ENCODE data around the gene CPNE4. TPM values are rescaled to one million over a fixed set of nuclear protein-coding genes. Genes with fewer than 3 reads are reported as not detected.

Gene CPNE4
- total RNA-seq, 2 experiments from 2014 or later = not detected

DNA sequence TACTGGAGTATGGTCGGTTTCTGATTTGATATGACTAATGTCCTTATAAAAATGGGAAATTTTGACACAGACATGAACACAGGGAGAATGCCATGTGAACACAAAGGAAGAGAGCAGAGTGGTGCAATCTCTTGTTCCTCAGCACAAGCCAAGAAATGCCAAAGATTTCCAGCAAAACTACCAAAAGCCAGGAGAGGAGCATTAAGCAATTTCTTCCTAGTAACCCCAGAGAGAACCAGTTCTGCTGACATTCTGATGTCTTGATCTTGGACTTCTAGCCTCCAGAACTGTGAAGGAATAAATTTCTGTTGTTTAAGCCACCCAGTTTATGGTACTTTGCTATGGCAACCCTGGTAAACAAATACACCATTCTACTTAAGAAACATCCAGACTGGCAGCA is 304.2 kb downstream of the CPNE4 start:
- intact Hi-C loops (cut with DNase I, micrococcal nuclease) = no loop called here
- Mint-ChIP-seq H3K27me3 (peaks cover 25% of the 10 kb centered on the region), H3K4me1 (peaks cover 26% of the 10 kb centered on the region), H3K27ac (no peak overlapping the region), H3K36me3 (ENCODE audit: low read depth) (no peaks in the 10 kb centered on the region), H3K4me3 (no peak overlapping the region), H3K9me3 (ENCODE audit: low read depth) (no peaks in the 10 kb centered on the region)
- CTCF ChIA-PET = no interaction called here
- DNase-seq = no peak
- POLR2A ChIA-PET = no interaction called here
- no peak for ATAC-seq

DNA sequence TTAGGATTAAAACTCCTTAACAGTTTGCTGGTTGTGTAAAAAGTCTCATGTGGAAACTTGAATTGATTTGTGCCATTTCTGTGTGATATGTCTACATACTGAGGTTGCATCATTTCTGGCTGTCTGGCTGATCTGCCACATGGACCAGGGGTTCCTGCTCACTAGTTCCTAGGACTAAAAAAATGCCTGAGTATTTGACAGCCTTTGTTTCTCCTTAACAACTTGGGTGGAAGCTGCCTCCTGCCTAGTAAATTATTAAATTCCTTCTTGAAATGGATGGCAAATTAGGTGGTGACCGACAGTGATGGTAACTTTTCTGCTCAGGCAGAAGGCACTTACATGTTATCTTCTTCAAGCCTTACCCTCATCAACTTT is 305.2 kb downstream of the CPNE4 start:
- CTCF ChIA-PET = interaction anchor here (0.7 kb wide), 1 partner anchor 191 kb away, joined by 4 read pairs; no protein-coding TSS in a partner anchor
- DNase-seq (no peak), ATAC-seq (no peak)
- intact Hi-C loops (cut with DNase I, micrococcal nuclease) = no loop called here
- H3K27me3 Mint-ChIP-seq = peaks cover 26% of the 10 kb centered on the region
- H3K36me3 Mint-ChIP-seq (ENCODE audit: low read depth) = no peaks in the 10 kb centered on the region
- H3K27ac Mint-ChIP-seq = no peak overlapping the region
- H3K4me3 Mint-ChIP-seq = no peak overlapping the region
- peaks cover 26% of the 10 kb centered on the region for H3K4me1 Mint-ChIP-seq
- POLR2A ChIA-PET = no interaction called here
- H3K9me3 Mint-ChIP-seq (ENCODE audit: low read depth) = no peaks in the 10 kb centered on the region

DNA sequence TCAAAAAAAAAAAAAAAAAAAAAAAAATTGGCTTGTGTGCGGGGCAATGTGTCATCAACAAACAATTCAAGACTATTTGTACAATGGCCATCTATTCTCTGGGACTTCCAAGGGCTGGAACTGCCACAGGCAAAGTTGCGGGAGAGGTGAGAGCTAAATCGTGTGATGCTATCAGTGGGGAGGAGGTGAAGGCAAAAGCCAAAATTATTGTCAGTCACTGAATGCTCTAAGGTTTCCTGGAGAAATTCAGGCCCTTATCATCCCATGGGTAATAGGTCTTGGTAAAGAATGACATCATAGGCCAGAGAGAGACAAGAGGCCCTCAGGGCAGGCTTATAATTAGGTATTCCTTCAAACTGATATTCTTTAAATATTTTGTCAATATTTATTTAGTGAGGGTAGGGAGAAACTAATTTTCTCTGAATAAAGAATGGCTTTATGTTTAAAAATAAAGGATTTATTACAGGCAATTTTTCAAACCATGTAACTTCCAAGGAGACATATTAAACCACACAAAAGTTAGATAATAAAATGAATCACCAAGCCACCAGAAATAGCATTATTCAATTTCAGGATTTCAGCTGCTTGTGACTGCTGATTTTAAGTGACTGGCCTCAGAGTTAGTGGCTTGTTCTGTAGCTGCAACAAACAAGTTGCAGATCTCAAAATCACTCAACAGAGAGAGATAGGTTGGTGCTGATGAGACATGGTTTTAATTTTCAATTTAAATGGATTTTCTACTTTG is 305.7 kb downstream of the CPNE4 start:
- intact Hi-C loops (cut with DNase I, micrococcal nuclease) = no loop called here
- DNase-seq (no peak), ATAC-seq (no peak)
- H3K27ac Mint-ChIP-seq = no peak overlapping the region
- H3K4me1 Mint-ChIP-seq = peaks cover 26% of the 10 kb centered on the region
- POLR2A ChIA-PET = no interaction called here
- H3K27me3 Mint-ChIP-seq = peaks cover 27% of the 10 kb centered on the region
- CTCF ChIA-PET = interaction anchor here (0.7 kb wide), 1 partner anchor 192 kb away, joined by 4 read pairs; no protein-coding TSS in a partner anchor
- H3K4me3 Mint-ChIP-seq = no peak overlapping the region
- H3K9me3 Mint-ChIP-seq (ENCODE audit: low read depth) = no peaks in the 10 kb centered on the region
- no peaks in the 10 kb centered on the region for H3K36me3 Mint-ChIP-seq (ENCODE audit: low read depth)

DNA sequence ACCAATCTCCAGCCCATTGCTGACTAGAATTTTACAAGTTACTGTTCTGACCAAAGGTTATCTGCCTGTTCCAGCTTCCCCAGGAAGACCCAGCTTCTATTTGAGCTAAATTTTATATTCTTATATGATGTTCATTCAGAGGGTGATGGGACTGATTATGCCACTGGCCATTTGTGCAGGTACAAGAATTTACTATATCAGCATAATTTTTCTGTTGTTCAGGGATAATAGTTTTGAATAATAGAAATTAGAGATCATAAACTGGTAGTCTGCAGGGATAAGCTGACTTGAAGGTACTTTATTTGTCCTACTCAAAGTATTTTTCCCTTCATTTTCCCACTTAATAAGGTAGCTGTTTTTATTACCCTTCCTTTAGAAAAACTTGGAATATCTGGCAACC is 309.4 kb downstream of the CPNE4 start:
- ChIA-PET CTCF (interaction anchor here (0.5 to 0.9 kb wide), 2 partner anchors 8 to 304 kb away, joined by 3 read pairs; no protein-coding TSS in a partner anchor), POLR2A (no interaction called here)
- Mint-ChIP-seq H3K27ac (no peak overlapping the region), H3K4me3 (no peak overlapping the region), H3K4me1 (peaks cover 5% of the 10 kb centered on the region), H3K36me3 (ENCODE audit: low read depth) (no peaks in the 10 kb centered on the region), H3K27me3 (peaks cover 20% of the 10 kb centered on the region), H3K9me3 (ENCODE audit: low read depth) (no peaks in the 10 kb centered on the region)
- no peak for DNase-seq
- intact Hi-C loops (cut with DNase I, micrococcal nuclease) = no loop called here
- no peak for ATAC-seq

DNA sequence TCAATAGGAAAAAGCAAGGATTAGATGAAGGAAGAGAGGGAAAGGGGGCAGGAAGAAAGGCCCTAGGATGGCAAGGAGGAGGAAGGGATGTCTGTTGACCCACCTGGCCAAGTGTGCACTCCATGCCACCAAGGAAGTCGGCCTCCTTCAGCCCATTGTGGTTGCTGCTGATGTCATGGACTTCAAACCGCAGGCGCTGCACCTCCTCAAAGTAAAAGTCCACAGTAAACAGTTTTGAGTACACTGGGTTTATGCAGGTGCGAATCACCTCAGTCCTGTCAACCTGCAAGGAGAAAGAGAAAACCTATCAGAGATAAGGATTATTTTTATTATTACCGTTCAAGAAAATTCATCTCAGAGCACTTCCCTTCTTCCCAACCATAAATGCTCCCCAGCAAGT is 311.5 kb downstream of the CPNE4 start:
- Mint-ChIP-seq H3K4me1 (no peaks in the 10 kb centered on the region), H3K9me3 (ENCODE audit: low read depth) (no peaks in the 10 kb centered on the region), H3K4me3 (no peak overlapping the region), H3K36me3 (ENCODE audit: low read depth) (no peaks in the 10 kb centered on the region), H3K27ac (no peak overlapping the region), H3K27me3 (peaks cover 19% of the 10 kb centered on the region)
- DNase-seq = no peak
- ChIA-PET POLR2A (no interaction called here), CTCF (no interaction called here)
- intact Hi-C loops (cut with DNase I, micrococcal nuclease) = no loop called here
- no peak for ATAC-seq

DNA sequence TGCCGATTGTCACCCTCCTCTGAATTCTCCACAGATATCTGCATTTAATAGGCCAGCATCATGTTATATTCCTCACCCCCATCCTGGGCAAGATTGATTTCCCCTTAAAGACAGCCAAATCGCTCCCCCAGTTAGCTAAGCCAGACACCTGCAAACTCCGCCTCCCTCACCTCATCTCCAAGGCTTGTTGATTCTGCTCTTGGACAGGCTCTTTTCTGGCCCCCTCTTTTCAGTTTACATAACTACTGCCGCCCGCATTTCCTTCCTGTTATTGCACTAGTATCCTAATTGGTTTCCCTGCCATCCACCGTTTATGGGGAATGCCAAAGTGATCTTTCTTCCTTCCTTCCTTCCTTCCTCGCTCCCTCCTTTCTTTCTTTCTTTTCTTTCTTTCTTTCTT is 317.3 kb downstream of the CPNE4 start:
- no peak overlapping the region for H3K4me3 Mint-ChIP-seq
- H3K9me3 Mint-ChIP-seq (ENCODE audit: low read depth) = no peaks in the 10 kb centered on the region
- H3K36me3 Mint-ChIP-seq (ENCODE audit: low read depth) = no peaks in the 10 kb centered on the region
- ChIA-PET POLR2A (no interaction called here), CTCF (no interaction called here)
- DNase-seq (no peak), ATAC-seq (no peak)
- peaks cover 8% of the 10 kb centered on the region for H3K27me3 Mint-ChIP-seq
- intact Hi-C loops (cut with DNase I, micrococcal nuclease) = no loop called here
- no peak overlapping the region for H3K27ac Mint-ChIP-seq
- H3K4me1 Mint-ChIP-seq = peaks cover 8% of the 10 kb centered on the region

DNA sequence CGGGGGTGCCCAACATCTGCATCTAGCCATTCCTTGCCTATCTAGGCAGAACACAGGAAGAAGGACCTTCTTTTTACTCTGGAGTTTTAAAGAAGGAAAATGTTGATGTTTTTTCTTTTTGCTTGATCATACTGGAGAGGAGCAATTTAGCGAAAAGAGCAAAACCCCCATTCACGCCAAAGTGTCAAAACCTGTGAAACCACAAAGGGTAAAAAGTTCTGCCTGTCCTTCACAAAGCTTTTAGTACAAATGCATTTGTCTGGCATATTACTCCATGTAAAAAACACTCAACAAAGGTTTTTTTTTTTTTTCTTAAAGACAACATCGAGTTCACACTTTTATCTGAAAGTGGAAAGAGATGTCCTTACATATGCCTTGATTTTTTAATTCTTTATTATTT is 317.9 kb downstream of the CPNE4 start:
- intact Hi-C loops (cut with DNase I, micrococcal nuclease) = no loop called here

DNA sequence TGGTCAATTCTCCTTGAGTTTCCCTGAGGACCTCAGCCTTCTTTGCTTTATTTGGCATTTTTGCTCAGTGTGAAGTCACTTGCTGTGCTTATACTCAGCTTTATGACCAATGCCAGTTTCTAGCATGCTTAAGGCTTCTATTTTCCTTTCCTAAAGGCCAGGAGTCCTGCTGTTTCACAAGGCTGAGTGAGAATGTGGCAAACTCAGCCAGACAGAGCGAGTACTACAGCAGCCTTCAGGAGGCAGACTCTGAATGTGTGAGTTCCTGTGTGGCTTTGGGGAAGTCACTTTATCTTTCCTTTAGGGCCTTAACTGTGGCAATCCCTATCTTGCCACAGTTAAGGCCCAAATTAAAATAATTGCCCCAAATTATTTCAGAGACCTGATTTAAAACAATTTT is 318.8 kb downstream of the CPNE4 start:
- no peak overlapping the region for H3K4me3 Mint-ChIP-seq
- no peak for DNase-seq
- peaks cover 8% of the 10 kb centered on the region for H3K4me1 Mint-ChIP-seq
- ChIA-PET CTCF (no interaction called here), POLR2A (no interaction called here)
- H3K36me3 Mint-ChIP-seq (ENCODE audit: low read depth) = no peaks in the 10 kb centered on the region
- peaks cover 8% of the 10 kb centered on the region for H3K27me3 Mint-ChIP-seq
- ATAC-seq = peak; percentile 17
- H3K27ac Mint-ChIP-seq = no peak overlapping the region
- intact Hi-C loops (cut with DNase I, micrococcal nuclease) = no loop called here
- H3K9me3 Mint-ChIP-seq (ENCODE audit: low read depth) = no peaks in the 10 kb centered on the region

More for the DNA sequence above, 317.9 kb downstream of the CPNE4 start:
- no peak overlapping the region for H3K27ac Mint-ChIP-seq
- no peaks in the 10 kb centered on the region for H3K9me3 Mint-ChIP-seq (ENCODE audit: low read depth)
- ATAC-seq (no peak), DNase-seq (no peak)
- H3K27me3 Mint-ChIP-seq = peaks cover 8% of the 10 kb centered on the region
- H3K36me3 Mint-ChIP-seq (ENCODE audit: low read depth) = no peaks in the 10 kb centered on the region
- ChIA-PET POLR2A (no interaction called here), CTCF (no interaction called here)
- no peak overlapping the region for H3K4me3 Mint-ChIP-seq
- peaks cover 8% of the 10 kb centered on the region for H3K4me1 Mint-ChIP-seq

DNA sequence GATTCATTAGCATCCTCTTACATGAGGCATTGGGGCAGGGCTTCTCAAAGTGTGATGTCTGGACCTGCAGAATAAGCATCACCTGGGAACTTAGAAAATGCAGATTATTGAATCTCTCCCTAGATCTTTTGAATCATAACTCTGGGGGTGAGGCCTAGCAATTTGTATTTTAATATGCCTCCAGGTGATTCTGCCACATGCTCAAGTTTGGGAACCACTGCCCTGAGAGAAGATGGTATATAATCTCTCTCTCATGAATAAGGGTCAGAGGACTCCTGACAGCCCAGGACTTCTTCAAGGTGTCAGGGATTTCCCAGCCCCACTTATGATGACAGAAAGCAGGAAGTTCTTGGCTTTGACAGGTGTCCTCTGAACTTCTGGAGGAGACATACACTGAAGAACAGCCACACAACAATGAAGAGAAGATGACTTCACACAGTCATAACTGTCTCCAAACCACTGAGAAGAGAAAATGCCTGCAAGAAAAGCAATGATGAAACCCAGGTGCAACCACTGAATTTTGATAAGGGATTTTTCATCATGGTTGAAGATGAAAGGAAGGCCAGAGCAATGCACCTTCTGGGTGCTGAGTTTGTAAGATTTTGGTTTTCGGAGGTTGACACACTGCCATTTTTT is 320.1 kb downstream of the CPNE4 start:
- Mint-ChIP-seq H3K27ac (peak overlapping the region; percentile 24), H3K36me3 (ENCODE audit: low read depth) (no peaks in the 10 kb centered on the region), H3K4me3 (no peak overlapping the region), H3K9me3 (ENCODE audit: low read depth) (no peaks in the 10 kb centered on the region), H3K4me1 (peaks cover 8% of the 10 kb centered on the region), H3K27me3 (peaks cover 7% of the 10 kb centered on the region)
- ChIA-PET POLR2A (no interaction called here), CTCF (interaction anchor here (0.8 to 1.2 kb wide), 2 partner anchors 23 to 39 kb away, joined by 3 to 4 read pairs; no protein-coding TSS in a partner anchor)
- ATAC-seq (peak; percentile 93), DNase-seq (peak; percentile 14)
- intact Hi-C loops (cut with DNase I, micrococcal nuclease) = loop anchor here in 1 of 2 experiments (1.0 kb wide), 1 partner anchor 17 kb away; no protein-coding TSS in a partner anchor

DNA sequence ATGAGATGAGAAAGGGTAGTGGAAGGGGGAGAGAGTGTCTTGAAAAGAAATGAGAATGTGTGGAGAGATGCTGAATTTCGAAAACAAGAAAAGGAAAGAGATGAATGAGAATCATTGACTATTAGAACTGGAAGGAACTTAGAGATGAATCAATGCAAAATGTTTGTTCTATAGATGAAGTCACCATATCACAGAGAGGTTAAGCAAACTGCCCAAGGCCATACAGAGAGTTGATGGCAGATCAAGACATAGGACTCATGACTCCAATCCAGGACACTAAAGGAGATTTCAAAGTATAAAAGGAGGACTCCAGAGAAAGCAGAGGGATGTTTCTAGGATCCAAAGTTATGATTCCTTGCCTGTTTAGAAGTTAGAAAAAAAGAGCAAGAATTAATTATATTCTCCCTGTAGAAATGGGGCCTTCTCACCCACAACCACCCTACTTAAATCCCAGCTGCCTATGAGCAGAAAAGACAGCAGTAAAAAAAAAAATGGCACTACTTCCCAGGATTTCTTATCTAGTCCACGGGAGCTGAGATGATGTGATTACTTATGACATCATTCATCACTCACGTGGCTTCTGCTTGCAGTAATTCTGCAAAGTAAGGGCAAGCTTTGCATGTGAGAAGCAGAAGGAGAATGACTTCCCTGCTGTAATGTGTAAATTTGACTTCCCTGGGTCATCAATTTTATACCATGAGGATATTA is 321.2 kb downstream of the CPNE4 start:
- no peak for ATAC-seq
- no peaks in the 10 kb centered on the region for H3K36me3 Mint-ChIP-seq (ENCODE audit: low read depth)
- POLR2A ChIA-PET = no interaction called here
- peaks cover 9% of the 10 kb centered on the region for H3K27me3 Mint-ChIP-seq
- no peak overlapping the region for H3K4me3 Mint-ChIP-seq
- intact Hi-C loops (cut with DNase I, micrococcal nuclease) = loop anchor here in 1 of 2 experiments (1.0 kb wide), 1 partner anchor 18 kb away; no protein-coding TSS in a partner anchor
- H3K4me1 Mint-ChIP-seq = peaks cover 8% of the 10 kb centered on the region
- CTCF ChIA-PET = interaction anchor here (1.0 to 1.2 kb wide), 2 partner anchors 18 to 38 kb away, joined by 3 read pairs; no protein-coding TSS in a partner anchor
- DNase-seq = no peak
- no peaks in the 10 kb centered on the region for H3K9me3 Mint-ChIP-seq (ENCODE audit: low read depth)
- no peak overlapping the region for H3K27ac Mint-ChIP-seq

DNA sequence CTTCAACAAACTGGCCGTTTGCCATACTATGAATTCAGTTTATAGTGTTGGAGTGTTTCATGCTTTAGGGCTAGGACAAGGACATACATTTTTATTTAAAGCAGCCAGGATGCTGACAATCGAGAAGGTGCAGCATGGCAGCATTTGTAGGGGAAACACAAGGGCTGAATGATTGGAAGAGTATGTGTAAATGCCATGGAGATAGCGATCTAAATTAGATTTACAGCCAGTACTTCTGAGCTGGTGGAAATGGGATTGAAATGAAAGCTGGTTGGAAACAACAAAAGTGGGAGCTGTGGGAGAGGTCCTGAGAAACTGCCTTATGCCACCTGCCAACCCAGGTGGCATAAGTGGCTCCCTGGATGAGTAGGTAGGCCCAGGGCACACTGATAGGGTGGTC is 322.2 kb downstream of the CPNE4 start:
- H3K27me3 Mint-ChIP-seq = peaks cover 12% of the 10 kb centered on the region
- ChIA-PET POLR2A (no interaction called here), CTCF (interaction anchor here (1.0 kb wide), 1 partner anchor 17 kb away, joined by 3 read pairs; no protein-coding TSS in a partner anchor)
- no peaks in the 10 kb centered on the region for H3K9me3 Mint-ChIP-seq (ENCODE audit: low read depth)
- intact Hi-C loops (cut with DNase I, micrococcal nuclease) = no loop called here
- ATAC-seq (no peak), DNase-seq (no peak)
- no peak overlapping the region for H3K27ac Mint-ChIP-seq
- no peak overlapping the region for H3K4me3 Mint-ChIP-seq
- H3K36me3 Mint-ChIP-seq (ENCODE audit: low read depth) = no peaks in the 10 kb centered on the region
- peaks cover 8% of the 10 kb centered on the region for H3K4me1 Mint-ChIP-seq

All from activated CD4-positive, alpha-beta T cell treated with anti-CD3 and anti-CD28 coated beads for 36 hours (primary cell).